GM21367 (cell line): ENCODE data around the gene PDZK1IP1.
"Not testable (repeated sequence)": the region's sequence is repeated elsewhere in the genome, so short reads cannot be mapped to it uniquely, and the experiment has no call there.

ENCODE experiments used
- ATAC-seq: cut with Tn5 transposase; IDR thresholded peaks from one replicate; pipeline ENCODE4 v1.9.1; 2021; ENCODE audit not compliant: unreplicated experiment

The PDZK1IP1 gene

DNA sequence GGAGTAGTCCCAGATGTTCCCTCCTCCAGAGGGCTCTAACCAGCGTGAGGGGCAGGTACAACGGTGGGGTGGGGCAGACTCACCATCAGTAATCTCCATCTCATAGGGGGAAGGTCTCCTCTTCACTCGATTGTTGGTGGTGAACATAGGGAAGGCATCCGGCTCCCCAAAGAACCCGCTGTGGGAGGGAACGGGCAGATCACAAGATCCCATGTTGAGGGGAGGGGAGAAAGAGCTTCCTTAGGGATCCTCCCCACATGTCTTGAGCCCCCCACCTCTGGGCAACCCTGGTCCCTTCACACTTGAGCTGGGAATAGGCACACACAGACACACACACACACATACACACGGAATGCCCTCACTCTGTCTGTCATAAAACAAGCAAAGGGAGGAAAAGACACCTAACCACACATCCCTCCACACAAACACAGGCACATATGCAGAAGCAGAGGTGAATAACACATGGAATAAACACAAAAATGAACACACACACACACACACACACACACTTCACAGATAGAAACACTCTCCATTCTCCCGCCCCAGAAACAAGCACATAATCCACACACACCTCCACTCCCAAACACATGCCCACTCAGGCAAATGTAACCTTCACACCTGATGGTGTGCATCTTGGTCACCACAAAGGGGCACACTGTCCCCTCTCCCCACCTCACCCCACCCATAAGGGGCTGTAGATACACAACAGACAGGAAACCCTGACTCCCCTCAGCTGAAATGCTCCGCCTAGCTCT, 34.3 kb upstream of the PDZK1IP1 start:
- ATAC-seq = no peak

GRCh38 chr1:47223174-47223920, 33.5 kb upstream of the PDZK1IP1 start:
- ATAC-seq = no peak

GRCh38 chr1:47222476-47222875, 32.6 kb upstream of the PDZK1IP1 start:
- ATAC-seq = no peak

- no peak for ATAC-seq
Measured at GRCh38 chr1:47219590-47220220, 29.9 kb upstream of the PDZK1IP1 start.

GRCh38 chr1:47219001-47219400, 29.2 kb upstream of the PDZK1IP1 start:
- ATAC-seq = no peak

DNA sequence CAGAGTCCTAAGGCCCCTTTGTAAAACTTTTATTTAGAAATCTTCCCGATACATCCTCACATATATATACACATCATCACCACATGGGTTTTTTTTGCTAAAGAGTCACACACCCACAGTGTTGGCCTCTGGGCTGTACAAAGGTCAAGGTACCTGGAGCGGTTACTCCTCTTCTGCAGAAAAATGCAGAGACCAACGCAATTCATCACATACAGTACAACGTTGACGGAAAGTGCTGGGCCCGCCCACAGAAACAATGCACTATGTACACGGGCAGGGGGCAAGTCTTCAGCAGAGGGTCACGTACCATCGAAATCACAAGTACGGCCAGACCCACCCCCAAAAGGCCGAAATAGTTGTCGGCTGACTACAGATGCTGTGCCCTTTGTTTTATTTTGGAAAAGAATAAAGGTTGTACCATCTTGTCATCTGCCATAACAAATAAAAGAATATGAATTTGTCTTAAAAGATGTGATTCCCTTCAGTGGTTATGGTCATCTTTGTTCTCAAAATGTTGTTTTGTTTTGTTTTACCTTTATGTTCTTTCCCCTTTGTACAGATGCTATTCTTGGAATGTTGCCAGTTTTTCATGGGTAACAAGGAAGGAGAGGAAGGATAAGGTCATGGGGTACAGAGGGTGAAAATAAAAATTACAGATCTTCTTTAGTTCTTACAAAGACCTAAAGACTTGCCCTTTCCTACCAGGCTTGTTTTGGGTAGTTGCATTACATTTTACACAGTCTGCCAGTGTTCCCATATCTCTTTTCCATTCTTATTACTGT, 26.6 kb upstream of the PDZK1IP1 start:
- no peak for ATAC-seq

- ATAC-seq = no peak
Measured at GRCh38 chr1:47215713-47216112, 25.9 kb upstream of the PDZK1IP1 start.

DNA sequence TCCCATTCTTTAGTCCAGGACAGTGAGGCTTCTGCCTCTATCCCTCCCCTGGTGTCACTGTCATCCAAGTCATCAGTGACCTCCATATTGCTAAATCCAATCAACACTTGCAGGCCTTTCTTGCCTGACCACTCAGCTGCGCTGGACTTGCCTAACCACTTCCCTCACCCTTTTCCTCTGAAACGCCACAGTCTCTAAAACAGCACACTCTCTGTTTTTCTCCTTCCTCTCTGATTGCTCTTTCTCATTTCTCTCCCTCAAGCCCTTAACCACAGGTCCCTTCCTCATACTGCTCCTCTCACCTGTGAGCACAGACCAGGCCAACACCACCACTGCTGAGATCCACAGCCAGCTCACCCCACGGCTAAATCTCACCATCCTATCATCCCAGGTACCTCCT, 24.7 kb upstream of the PDZK1IP1 start:
- ATAC-seq = no peak

- ATAC-seq = no peak
Measured at GRCh38 chr1:47213230-47213963, 23.6 kb upstream of the PDZK1IP1 start.

DNA sequence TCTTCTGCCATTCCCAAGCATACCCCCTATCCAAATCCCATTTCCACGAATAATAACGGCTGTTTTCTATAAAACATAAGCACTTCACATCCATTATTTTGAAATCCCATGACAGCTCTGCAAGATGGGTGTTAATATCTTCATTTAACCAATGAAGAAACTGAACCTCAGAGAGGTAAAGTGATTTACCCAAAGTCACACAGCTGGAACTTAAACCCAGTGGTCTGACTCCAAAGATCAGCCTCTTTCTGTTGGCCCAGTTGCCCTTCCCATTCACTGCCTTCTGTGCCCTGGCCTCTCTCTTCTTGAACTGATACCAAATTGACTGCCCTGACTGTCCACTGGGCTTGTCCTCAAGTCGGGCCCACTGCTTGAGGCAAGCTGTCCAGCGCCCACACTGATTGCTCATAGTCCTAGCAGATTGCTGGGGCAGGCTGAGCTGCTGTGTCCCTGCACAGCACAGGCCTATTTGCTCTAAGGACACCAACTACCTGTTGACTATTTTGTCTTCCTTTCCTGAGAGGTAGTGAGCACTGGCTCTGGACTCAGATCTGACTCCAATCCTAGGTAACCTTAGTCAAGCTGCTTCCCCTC, 22.9 kb upstream of the PDZK1IP1 start:
- no peak for ATAC-seq

GRCh38 chr1:47211796-47212269, 22.0 kb upstream of the PDZK1IP1 start:
- no peak for ATAC-seq

DNA sequence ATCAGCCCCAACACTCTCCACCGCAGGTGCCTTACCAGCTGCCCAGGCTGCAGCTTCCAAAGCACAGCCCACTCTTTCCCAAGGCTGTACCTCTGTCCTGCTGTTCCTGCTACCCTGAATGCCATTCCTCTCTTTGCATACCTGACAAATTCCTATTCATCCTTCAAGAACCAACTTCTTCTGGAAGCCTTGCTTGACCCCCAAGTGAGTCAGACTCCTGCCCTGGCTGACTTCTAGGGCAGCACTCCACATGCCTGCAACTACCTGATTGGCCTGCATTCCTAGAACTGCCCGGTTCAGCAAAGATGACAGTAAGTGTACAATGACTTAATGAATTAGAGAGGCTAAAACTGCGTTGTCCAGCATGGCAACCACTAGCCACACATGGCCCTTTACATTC, 20.8 kb upstream of the PDZK1IP1 start:
- ATAC-seq = no peak

DNA sequence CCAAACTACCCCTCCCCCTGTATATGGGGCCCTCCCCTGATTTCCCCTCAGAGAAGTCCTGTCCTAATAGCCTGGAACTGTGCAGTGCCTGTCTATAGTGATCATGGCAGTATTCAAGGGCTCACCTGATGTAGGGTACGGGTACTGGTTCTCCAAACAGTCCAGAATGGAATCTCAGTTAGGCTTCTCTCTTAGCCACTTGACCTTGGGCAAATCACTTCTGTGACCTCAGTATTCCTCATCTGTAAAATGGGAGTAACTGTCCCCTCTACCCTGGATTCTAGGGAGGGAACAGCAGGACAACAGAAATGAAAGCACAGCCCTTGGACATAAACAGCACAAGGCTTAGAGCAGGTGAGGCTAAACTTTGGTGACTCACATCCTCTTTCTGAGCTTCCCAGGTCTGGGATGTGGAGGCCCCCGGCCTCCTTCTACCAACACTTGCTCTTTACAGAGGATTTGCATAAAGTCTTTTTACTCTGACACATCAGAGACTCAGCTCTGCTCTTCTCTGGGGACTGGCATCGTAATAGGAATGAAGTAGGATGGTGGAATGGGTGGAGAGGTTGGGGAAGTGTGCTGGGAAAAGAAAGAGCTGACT, 20.0 kb upstream of the PDZK1IP1 start:
- no peak for ATAC-seq

DNA sequence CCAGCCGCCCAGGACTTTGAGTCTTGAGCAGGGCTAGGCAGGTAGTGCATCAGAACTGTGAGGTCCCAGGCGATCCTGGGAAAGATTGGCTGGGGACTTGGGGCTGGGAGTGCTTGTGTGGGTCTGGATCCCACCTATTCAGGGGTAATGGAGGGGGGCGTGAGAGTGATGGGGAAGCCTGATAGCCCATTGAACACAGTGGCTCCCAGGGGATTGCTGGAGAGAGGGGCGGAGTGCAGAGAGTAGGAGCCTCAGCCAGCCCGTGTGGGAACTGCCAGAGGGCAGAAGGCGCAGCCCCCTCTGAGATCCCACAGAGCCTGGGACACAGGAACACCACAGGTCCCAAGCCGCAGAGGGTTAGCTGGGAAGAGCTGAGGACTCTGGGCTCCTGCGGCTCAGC, 19.3 kb upstream of the PDZK1IP1 start:
- no peak for ATAC-seq

GRCh38 chr1:47208374-47208850, 18.6 kb upstream of the PDZK1IP1 start:
- no peak for ATAC-seq

- no peak for ATAC-seq
Measured at GRCh38 chr1:47207803-47208373, 18.1 kb upstream of the PDZK1IP1 start.

DNA sequence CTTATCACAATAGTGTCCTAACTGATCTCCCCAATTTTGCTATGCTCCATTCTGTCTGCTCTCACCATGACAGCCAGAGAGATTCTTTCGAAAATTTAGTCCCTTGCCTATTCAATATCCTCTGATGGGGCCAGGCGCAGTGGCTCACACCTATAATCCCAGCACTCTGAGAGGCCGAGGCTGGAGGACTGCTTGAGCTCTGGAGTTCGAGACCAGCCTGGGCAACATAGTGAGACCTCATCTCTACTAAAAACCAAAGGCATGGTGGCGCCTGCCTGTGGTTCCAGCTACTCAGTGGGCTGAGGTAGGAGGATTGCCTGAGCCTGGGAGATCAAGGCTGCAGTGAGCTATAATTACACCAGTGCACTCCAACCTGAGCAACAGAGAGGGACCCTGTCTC, 16.1 kb upstream of the PDZK1IP1 start:
- ATAC-seq = no peak

- ATAC-seq = not testable (repeated sequence)
Measured at GRCh38 chr1:47203504-47203903, 13.7 kb upstream of the PDZK1IP1 start.

GRCh38 chr1:47201179-47201578, 11.3 kb upstream of the PDZK1IP1 start:
- ATAC-seq = no peak
